Gastroesophageal sphincter (tissue), 3 donors: Measurements from ENCODE around the gene TRUB2.

Experiments used
- CTCF ChIP-seq, 4 experiments: fragments of 200-600 bp in 2 of 4; fragments of 450-650 bp in 2 of 4; sonication (generic) in 1 of 4; IDR thresholded peaks; one replicate each; pipeline ENCODE4 v1.5.1; 2017 to 2019; ENCODE audit warnings: antibody characterized with exemption in 4 of 4, mild to moderate bottlenecking in 2 of 4, moderate library complexity in 2 of 4
- POLR2A ChIP-seq, 2 donors: fragments of 450-650 bp; IDR thresholded peaks; one replicate each; pipeline ENCODE4 v1.6.1; 2017; ENCODE audit warnings: antibody characterized with exemption in 2 of 2, mild to moderate bottlenecking in 2 of 2, moderate library complexity in 1 of 2
- POLR2AphosphoS5 ChIP-seq: sonication (generic); formaldehyde crosslinking; IDR thresholded peaks from one replicate; pipeline ENCODE4 v1.6.1; 2017; ENCODE audit warnings: antibody characterized with exemption

- TF ChIP-seq POLR2A (IDR thresholded peaks at IDR 0.05) = no peak
- TF ChIP-seq CTCF (IDR thresholded peaks at IDR 0.05) = no peak
- no peak for TF ChIP-seq POLR2AphosphoS5
Measured at GRCh38 chr9:128325629-128326028, 3.4 kb upstream of the TRUB2 start.
